ENCODE measurements around the gene SERHL2.

The SERHL2 gene

DNA sequence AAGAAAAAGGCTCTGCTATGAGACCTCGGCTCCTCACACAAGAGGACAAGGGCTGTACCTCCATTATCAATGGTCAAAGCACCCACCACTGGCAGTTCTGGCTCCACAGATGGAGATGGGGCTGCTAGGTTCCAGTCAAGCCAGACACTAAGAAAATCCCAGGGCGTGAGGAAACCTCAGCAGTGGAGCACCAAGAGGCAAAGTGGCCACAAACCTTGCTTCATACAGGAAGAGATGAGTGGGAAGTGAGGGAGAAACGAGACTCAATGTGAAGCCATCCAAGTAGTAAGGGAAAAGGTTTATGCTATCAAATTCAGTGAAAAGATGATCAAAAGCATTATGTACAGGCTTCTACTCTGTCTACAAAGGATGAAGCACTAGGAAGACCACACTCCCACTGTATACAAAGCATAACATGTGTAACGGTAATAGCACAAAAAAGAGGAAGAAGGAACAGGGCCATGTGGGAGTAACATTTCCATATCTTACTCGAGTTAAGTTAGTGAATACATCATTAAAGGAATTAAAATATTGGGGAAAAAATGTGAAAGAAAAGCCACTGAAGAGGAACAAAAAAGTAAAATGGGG, 33.9 kb downstream of the SERHL2 start:
- peak; percentile 39 to 68 for DNase-seq (ENCODE audit: low read depth in 1 of 2, low spot score in 1 of 2)
- TF ChIP-seq, protein P1, sequence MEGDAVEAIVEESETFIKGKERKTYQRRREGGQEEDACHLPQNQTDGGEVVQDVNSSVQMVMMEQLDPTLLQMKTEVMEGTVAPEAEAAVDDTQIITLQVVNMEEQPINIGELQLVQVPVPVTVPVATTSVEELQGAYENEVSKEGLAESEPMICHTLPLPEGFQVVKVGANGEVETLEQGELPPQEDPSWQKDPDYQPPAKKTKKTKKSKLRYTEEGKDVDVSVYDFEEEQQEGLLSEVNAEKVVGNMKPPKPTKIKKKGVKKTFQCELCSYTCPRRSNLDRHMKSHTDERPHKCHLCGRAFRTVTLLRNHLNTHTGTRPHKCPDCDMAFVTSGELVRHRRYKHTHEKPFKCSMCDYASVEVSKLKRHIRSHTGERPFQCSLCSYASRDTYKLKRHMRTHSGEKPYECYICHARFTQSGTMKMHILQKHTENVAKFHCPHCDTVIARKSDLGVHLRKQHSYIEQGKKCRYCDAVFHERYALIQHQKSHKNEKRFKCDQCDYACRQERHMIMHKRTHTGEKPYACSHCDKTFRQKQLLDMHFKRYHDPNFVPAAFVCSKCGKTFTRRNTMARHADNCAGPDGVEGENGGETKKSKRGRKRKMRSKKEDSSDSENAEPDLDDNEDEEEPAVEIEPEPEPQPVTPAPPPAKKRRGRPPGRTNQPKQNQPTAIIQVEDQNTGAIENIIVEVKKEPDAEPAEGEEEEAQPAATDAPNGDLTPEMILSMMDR (IDR thresholded peaks at IDR 0.05; ENCODE audit: insufficient read depth, low read length) = no peak
- peak; percentile 74; the same call in 1 of the 2 replicates for TF ChIP-seq SPI1 (IDR thresholded peaks at IDR 0.05; ENCODE audit: borderline replicate concordance, low read depth)
- TF ChIP-seq POLR2AphosphoS5 (IDR thresholded peaks at IDR 0.05; ENCODE audit: low read depth) = no peak
- TF ChIP-seq, protein P2, sequence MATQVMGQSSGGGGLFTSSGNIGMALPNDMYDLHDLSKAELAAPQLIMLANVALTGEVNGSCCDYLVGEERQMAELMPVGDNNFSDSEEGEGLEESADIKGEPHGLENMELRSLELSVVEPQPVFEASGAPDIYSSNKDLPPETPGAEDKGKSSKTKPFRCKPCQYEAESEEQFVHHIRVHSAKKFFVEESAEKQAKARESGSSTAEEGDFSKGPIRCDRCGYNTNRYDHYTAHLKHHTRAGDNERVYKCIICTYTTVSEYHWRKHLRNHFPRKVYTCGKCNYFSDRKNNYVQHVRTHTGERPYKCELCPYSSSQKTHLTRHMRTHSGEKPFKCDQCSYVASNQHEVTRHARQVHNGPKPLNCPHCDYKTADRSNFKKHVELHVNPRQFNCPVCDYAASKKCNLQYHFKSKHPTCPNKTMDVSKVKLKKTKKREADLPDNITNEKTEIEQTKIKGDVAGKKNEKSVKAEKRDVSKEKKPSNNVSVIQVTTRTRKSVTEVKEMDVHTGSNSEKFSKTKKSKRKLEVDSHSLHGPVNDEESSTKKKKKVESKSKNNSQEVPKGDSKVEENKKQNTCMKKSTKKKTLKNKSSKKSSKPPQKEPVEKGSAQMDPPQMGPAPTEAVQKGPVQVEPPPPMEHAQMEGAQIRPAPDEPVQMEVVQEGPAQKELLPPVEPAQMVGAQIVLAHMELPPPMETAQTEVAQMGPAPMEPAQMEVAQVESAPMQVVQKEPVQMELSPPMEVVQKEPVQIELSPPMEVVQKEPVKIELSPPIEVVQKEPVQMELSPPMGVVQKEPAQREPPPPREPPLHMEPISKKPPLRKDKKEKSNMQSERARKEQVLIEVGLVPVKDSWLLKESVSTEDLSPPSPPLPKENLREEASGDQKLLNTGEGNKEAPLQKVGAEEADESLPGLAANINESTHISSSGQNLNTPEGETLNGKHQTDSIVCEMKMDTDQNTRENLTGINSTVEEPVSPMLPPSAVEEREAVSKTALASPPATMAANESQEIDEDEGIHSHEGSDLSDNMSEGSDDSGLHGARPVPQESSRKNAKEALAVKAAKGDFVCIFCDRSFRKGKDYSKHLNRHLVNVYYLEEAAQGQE (IDR thresholded peaks at IDR 0.05; ENCODE audit: insufficient replicate concordance, low read depth) = no peak
- no peak for TF ChIP-seq GABPA (IDR thresholded peaks at IDR 0.05; ENCODE audit: low read depth)
- Histone ChIP-seq H3K4me3 (replicated peaks; ENCODE audit: insufficient read depth, low read length) (no peak overlapping the region), H3K27ac (replicated peaks) (peak overlapping the region; percentile 63), H3K27me3 (ENCODE audit: insufficient read depth, poor library complexity, severe bottlenecking) (no peaks in the 10 kb centered on the region)

DNA sequence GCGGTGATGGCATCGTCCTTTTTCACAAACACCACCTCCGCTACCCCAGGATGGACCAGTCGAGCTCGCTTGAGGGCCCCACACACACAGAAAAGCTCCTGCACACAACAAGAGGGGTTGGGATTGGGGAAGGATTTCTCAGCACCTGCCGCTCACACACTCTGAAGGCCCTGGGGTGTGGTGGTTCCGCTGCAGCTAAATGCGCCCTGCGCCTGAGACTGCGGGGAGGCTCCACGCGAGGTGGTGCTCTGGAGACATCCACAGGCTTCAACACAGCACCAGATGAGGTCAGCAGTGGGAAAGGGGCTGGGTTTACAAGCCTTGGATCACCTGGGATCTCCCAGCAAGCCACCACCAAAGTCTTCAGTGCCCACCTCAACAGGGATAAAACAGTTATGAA, 38.2 kb downstream of the SERHL2 start:
- no peak for TF ChIP-seq GABPA (IDR thresholded peaks at IDR 0.05; ENCODE audit: low read depth)
- TF ChIP-seq, protein P2 (IDR thresholded peaks at IDR 0.05; ENCODE audit: insufficient replicate concordance, low read depth) = no peak
- no peak for TF ChIP-seq SPI1 (IDR thresholded peaks at IDR 0.05; ENCODE audit: borderline replicate concordance, low read depth)
- no peak for TF ChIP-seq POLR2AphosphoS5 (IDR thresholded peaks at IDR 0.05; ENCODE audit: low read depth)
- TF ChIP-seq, protein P1 (IDR thresholded peaks at IDR 0.05; ENCODE audit: insufficient read depth, low read length) = no peak
- DNase-seq (ENCODE audit: low read depth in 1 of 2, low spot score in 1 of 2) = no peak
- Histone ChIP-seq H3K27ac (replicated peaks) (no peak overlapping the region), H3K4me3 (replicated peaks; ENCODE audit: insufficient read depth, low read length) (no peak overlapping the region), H3K27me3 (ENCODE audit: insufficient read depth, poor library complexity, severe bottlenecking) (no peaks in the 10 kb centered on the region)

DNA sequence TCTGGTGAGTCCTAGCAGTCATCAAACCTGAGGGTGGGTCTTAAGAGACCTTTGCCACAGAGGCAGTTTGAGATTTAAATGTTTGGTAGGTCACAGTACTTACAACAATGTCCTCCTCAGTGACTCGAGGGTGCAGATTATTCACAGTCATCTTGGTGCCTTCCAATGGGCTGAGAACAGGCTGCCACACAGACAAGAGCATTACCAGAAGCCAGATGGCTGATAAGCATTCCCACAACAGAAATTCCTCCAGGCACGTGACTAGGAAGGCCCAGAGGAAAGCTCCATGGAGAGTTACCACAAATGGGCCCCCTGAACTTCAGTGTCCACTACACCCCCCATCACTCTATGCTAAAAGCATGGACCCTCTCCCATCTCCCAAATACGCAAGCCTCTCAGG, 41.7 kb downstream of the SERHL2 start:
- TF ChIP-seq SPI1 (IDR thresholded peaks at IDR 0.05; ENCODE audit: borderline replicate concordance, low read depth) = no peak
- TF ChIP-seq, protein P1 (IDR thresholded peaks at IDR 0.05; ENCODE audit: insufficient read depth, low read length) = no peak
- Histone ChIP-seq H3K27ac (replicated peaks) (no peak overlapping the region), H3K4me3 (replicated peaks; ENCODE audit: insufficient read depth, low read length) (no peak overlapping the region), H3K27me3 (ENCODE audit: insufficient read depth, poor library complexity, severe bottlenecking) (no peaks in the 10 kb centered on the region)
- no peak for DNase-seq (ENCODE audit: low read depth in 1 of 2, low spot score in 1 of 2)

DNA sequence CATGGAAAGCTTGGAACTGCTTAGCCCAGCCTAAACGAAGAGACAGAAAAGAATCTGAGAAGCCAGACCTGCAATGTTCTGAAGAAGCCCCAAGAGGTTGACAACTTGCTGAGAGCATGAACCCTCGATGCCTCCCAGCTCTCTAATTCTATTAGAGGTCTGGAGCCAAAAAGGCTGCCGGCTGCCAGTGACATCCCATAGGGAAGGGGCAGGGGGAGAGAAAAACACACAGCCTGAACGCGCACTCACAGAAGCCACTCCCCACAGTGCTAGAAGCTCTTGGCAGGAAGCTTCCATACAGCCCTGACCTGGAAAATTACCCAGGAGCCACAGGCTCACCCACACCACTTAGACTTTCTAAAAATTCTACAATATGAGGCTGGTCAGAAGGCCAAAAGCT, 42.6 kb downstream of the SERHL2 start:
- Histone ChIP-seq H3K4me3 (replicated peaks; ENCODE audit: insufficient read depth, low read length) (no peak overlapping the region), H3K27ac (replicated peaks) (no peak overlapping the region), H3K27me3 (ENCODE audit: insufficient read depth, poor library complexity, severe bottlenecking) (no peaks in the 10 kb centered on the region)
- DNase-seq (ENCODE audit: low read depth in 1 of 2, low spot score in 1 of 2) = no peak
- TF ChIP-seq SPI1 (IDR thresholded peaks at IDR 0.05; ENCODE audit: borderline replicate concordance, low read depth) (no peak), POLR2AphosphoS5 (IDR thresholded peaks at IDR 0.05; ENCODE audit: low read depth) (no peak), GABPA (IDR thresholded peaks at IDR 0.05; ENCODE audit: low read depth) (no peak)
- TF ChIP-seq, protein P1 (IDR thresholded peaks at IDR 0.05; ENCODE audit: insufficient read depth, low read length) = no peak
- TF ChIP-seq, protein P2 (IDR thresholded peaks at IDR 0.05; ENCODE audit: insufficient replicate concordance, low read depth) = no peak
